Upper lobe of left lung (tissue), 4 donors: ENCODE measurements around the gene ITGBL1.

Source experiments
- CTCF ChIP-seq, 6 experiments: fragments of 450-650 bp in 4 of 6; fragments of 200-600 bp in 2 of 6; sonication (generic) in 2 of 6; IDR thresholded peaks; one replicate each; pipeline ENCODE4 v1.5.1; 2016 to 2019; ENCODE audit warnings: antibody characterized with exemption in 6 of 6
- POLR2A ChIP-seq, 4 donors: fragments of 450-650 bp; IDR thresholded peaks; one replicate each; pipeline ENCODE4 v1.5.1; 2016 to 2017; ENCODE audit warnings: antibody characterized with exemption in 4 of 4, mild to moderate bottlenecking in 2 of 4
- POLR2AphosphoS5 ChIP-seq, 2 donors: sonication (generic); formaldehyde crosslinking; IDR thresholded peaks; one replicate each; pipeline ENCODE4 v1.5.1; 2017; ENCODE audit warnings: antibody characterized with exemption in 2 of 2

DNA sequence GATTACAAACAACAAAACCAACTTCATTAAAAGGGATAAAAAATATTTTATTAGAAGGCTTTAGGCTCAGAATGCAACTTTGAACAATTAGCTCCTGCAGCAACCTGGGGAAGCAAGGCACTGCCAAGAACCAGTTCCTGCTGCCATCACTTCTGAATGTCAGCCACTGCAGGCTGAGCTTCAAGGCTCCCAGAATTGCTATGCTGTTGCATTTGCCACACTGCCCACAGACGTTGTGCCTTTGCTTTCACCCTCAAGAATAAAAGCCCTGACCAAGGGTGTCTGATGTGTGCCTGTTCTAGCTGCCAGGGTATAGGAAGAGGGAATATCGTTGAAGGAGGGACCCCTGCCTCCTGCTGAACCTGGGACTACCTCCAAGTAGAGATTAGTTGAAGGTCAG, 238.4 kb downstream of the ITGBL1 start:
- TF ChIP-seq CTCF (IDR thresholded peaks at IDR 0.05): no peak
- TF ChIP-seq POLR2AphosphoS5 (IDR thresholded peaks at IDR 0.05): no peak
- TF ChIP-seq POLR2A (IDR thresholded peaks at IDR 0.05): no peak
